ENCODE results near the gene BCL2. TPM values are rescaled to one million over a fixed set of nuclear protein-coding genes. Genes with fewer than 3 reads are reported as not detected.

Gene BCL2
- total RNA-seq, 4 donors from 2014 or later: 14.3 to 34.8 (median 23.5) TPM

- Histone ChIP-seq H3K36me3 (no peaks in the 10 kb centered on the region), H3K9me3 (no peaks in the 10 kb centered on the region), H3K27ac (no peak overlapping the region), H3K4me3 (no peak overlapping the region), H3K4me1 (peaks cover 13 to 34% (median 20%) of the 10 kb centered on the region in 4 donors), H3K27me3 (no peaks in the 10 kb centered on the region)
- TF ChIP-seq POLR2A (IDR thresholded peaks at IDR 0.05) (no peak), POLR2AphosphoS5 (IDR thresholded peaks at IDR 0.05) (no peak), EP300 (IDR thresholded peaks at IDR 0.05; ENCODE audit: low read depth) (no peak)
- TF ChIP-seq, protein P1, sequence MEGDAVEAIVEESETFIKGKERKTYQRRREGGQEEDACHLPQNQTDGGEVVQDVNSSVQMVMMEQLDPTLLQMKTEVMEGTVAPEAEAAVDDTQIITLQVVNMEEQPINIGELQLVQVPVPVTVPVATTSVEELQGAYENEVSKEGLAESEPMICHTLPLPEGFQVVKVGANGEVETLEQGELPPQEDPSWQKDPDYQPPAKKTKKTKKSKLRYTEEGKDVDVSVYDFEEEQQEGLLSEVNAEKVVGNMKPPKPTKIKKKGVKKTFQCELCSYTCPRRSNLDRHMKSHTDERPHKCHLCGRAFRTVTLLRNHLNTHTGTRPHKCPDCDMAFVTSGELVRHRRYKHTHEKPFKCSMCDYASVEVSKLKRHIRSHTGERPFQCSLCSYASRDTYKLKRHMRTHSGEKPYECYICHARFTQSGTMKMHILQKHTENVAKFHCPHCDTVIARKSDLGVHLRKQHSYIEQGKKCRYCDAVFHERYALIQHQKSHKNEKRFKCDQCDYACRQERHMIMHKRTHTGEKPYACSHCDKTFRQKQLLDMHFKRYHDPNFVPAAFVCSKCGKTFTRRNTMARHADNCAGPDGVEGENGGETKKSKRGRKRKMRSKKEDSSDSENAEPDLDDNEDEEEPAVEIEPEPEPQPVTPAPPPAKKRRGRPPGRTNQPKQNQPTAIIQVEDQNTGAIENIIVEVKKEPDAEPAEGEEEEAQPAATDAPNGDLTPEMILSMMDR (IDR thresholded peaks at IDR 0.05): no peak
- no peak for DNase-seq
- in situ Hi-C loops (cut with MboI; ENCODE audit: low pct_ligation_motif_present in 1 of 4, low pct_unique_long_range_greater_than_20kb in 1 of 4, low sequenced_read_pairs in 3 of 4) (no loop called here), intact Hi-C loops (cut with DNase I; ENCODE audit: low total_unique reads) (no loop called here)
- WGBS, 2 donors (ENCODE audit: low coverage in 1 of 2): 76 to 84% methylated on average over 8 of the region's 8 CpGs
Measured at GRCh38 chr18:63240531-63241316, 78.8 kb downstream of the BCL2 start.

GRCh38 chr18:63238693-63239075 is 80.9 kb downstream of the BCL2 start:
- no peaks in the 10 kb centered on the region for H3K27me3 ChIP-seq
- in situ Hi-C loops (cut with MboI; ENCODE audit: low pct_ligation_motif_present in 1 of 4, low pct_unique_long_range_greater_than_20kb in 1 of 4, low sequenced_read_pairs in 3 of 4) (no loop called here), intact Hi-C loops (cut with DNase I; ENCODE audit: low total_unique reads) (no loop called here)
- H3K36me3 ChIP-seq: no peaks in the 10 kb centered on the region
- no peak for DNase-seq
- WGBS, 2 donors (ENCODE audit: low coverage in 1 of 2): 91 to 96% methylated on average over 5 to 9 of the region's 9 CpGs
- peaks cover 13 to 36% (median 20%) of the 10 kb centered on the region in 4 donors for H3K4me1 ChIP-seq
- TF ChIP-seq POLR2AphosphoS5 (IDR thresholded peaks at IDR 0.05) (no peak), EP300 (IDR thresholded peaks at IDR 0.05; ENCODE audit: low read depth) (no peak), POLR2A (IDR thresholded peaks at IDR 0.05) (no peak)
- TF ChIP-seq, protein P1 (IDR thresholded peaks at IDR 0.05): no peak
- H3K4me3 ChIP-seq: no peak overlapping the region
- no peaks in the 10 kb centered on the region for H3K9me3 ChIP-seq
- peak overlapping the region; percentile 64 to 80 (median 78) for H3K27ac ChIP-seq

GRCh38 chr18:63237881-63238692 is 81.5 kb downstream of the BCL2 start:
- no peak overlapping the region for H3K4me3 ChIP-seq
- in situ Hi-C loops (cut with MboI; ENCODE audit: low pct_ligation_motif_present in 1 of 4, low pct_unique_long_range_greater_than_20kb in 1 of 4, low sequenced_read_pairs in 3 of 4): no loop called here

DNA sequence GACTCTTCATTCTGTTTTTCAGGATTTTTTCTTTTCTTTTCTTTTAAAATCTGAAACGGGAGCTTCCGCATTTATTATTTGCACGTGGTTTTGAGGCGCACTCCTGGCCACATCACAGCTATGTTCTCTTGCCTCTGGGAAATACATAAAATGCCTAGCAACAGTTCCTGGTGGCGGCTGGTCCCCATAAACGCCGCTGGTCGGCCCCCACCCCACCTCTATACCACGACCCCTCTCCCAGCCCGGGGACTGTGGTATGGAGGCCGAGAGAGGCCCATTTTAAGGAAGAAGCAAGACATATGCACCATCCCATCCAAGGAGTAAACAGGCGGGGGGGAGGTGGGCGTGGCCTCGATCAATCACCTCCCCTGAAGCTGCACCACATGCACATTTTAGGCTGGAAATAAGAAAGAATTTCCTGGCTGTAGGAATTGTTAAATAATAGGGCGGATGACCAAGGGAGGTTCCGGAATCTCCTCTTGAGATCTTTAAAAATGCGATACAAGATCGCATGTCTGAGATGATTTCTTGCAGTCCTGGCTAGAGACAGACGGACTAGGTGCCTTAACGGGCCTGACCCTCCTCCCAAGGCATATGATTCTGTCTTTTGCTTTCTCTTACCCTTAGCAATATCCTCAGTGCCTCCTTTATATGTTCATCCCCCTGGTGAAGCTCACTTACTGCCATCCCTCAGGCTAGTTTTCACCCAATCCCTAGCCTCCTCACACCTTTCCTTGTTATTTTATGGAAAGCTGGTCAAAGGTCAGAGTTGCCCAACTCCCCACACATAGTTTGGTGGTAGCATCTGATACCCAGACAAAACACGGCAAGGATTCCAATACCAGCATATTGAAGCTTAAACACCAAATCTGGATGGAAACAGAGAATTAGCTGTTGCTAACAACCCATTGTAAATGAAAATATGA is 82.4 kb downstream of the BCL2 start:
- intact Hi-C loops (cut with DNase I; ENCODE audit: low total_unique reads) (no loop called here), in situ Hi-C loops (cut with MboI; ENCODE audit: low pct_ligation_motif_present in 1 of 4, low pct_unique_long_range_greater_than_20kb in 1 of 4, low sequenced_read_pairs in 3 of 4) (no loop called here)
- H3K4me1 ChIP-seq: peaks cover 13 to 45% (median 28%) of the 10 kb centered on the region in 4 donors
- no peaks in the 10 kb centered on the region for H3K27me3 ChIP-seq
- no peak for TF ChIP-seq EP300 (IDR thresholded peaks at IDR 0.05; ENCODE audit: low read depth)
- no peak for TF ChIP-seq POLR2AphosphoS5 (IDR thresholded peaks at IDR 0.05)
- TF ChIP-seq, protein P1 (IDR thresholded peaks at IDR 0.05): no peak
- TF ChIP-seq POLR2A (IDR thresholded peaks at IDR 0.05): no peak
- H3K9me3 ChIP-seq: no peaks in the 10 kb centered on the region
- no peak overlapping the region for H3K4me3 ChIP-seq
- peak overlapping the region; percentile 64 to 80 (median 78) for H3K27ac ChIP-seq
- WGBS, 2 donors (ENCODE audit: low coverage in 1 of 2): 85 to 93% methylated on average over 13 to 21 of the region's 21 CpGs
- DNase-seq: peak; percentile 35
- no peaks in the 10 kb centered on the region for H3K36me3 ChIP-seq

More at GRCh38 chr18:63237881-63238692, 81.5 kb downstream of the BCL2 start:
- DNase-seq: peak; percentile 35
- TF ChIP-seq EP300 (IDR thresholded peaks at IDR 0.05; ENCODE audit: low read depth) (no peak), POLR2AphosphoS5 (IDR thresholded peaks at IDR 0.05) (peak; percentile 16 to 53 (median 49))
- H3K4me1 ChIP-seq: peaks cover 13 to 36% (median 21%) of the 10 kb centered on the region in 4 donors
- H3K27me3 ChIP-seq: no peaks in the 10 kb centered on the region
- intact Hi-C loops (cut with DNase I; ENCODE audit: low total_unique reads): no loop called here
- H3K36me3 ChIP-seq: no peaks in the 10 kb centered on the region
- H3K9me3 ChIP-seq: no peaks in the 10 kb centered on the region
- WGBS, 2 donors (ENCODE audit: low coverage in 1 of 2): 37 to 43% methylated on average over 8 to 14 of the region's 14 CpGs
- H3K27ac ChIP-seq: peak overlapping the region; percentile 64 to 80 (median 78)

Measured in transverse colon (tissue), 4 donors.